Measurements from ENCODE around the gene UCN.
"Not testable (repeated sequence)": the region's sequence is repeated elsewhere in the genome, so short reads cannot be mapped to it uniquely, and the experiment has no call there.

UCN gene

DNA sequence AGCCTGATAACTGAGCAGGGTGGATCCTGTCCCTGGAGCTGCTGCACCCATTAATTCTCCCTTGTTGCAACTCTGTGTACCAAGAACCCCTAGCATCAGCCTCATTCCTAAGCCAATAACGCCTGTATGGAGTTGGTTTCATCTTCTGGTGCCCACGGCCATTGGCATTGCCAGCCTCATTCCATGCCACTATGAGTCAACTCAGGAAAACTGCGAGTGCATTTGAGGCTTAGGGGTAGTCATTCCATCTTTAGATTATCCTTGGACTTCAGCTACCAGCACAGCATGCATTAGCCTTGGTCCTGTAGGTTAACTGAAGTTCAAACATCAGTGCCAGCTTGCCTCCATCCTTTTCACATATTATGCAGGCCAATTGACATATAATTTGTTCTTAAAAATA is 27.4 kb downstream of the UCN start:
- no peak for TF ChIP-seq EZH2phosphoT487 (IDR thresholded peaks at IDR 0.05; ENCODE audit: borderline replicate concordance)
- TF ChIP-seq, protein P1, sequence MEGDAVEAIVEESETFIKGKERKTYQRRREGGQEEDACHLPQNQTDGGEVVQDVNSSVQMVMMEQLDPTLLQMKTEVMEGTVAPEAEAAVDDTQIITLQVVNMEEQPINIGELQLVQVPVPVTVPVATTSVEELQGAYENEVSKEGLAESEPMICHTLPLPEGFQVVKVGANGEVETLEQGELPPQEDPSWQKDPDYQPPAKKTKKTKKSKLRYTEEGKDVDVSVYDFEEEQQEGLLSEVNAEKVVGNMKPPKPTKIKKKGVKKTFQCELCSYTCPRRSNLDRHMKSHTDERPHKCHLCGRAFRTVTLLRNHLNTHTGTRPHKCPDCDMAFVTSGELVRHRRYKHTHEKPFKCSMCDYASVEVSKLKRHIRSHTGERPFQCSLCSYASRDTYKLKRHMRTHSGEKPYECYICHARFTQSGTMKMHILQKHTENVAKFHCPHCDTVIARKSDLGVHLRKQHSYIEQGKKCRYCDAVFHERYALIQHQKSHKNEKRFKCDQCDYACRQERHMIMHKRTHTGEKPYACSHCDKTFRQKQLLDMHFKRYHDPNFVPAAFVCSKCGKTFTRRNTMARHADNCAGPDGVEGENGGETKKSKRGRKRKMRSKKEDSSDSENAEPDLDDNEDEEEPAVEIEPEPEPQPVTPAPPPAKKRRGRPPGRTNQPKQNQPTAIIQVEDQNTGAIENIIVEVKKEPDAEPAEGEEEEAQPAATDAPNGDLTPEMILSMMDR (conservative IDR thresholded peaks at IDR 0.05; ENCODE audit: low read length): no peak
- Histone ChIP-seq H3F3A (ENCODE audit: low read depth) (no peaks in the 10 kb centered on the region), H3K36me3 (ENCODE audit: insufficient read depth, low read length) (no peaks in the 10 kb centered on the region), H4K20me1 (ENCODE audit: insufficient read depth, low read length, poor library complexity, severe bottlenecking) (no peaks in the 10 kb centered on the region), H3K79me2 (ENCODE audit: insufficient read depth, low read length) (no peaks in the 10 kb centered on the region), H3K4me2 (ENCODE audit: low read depth, low read length, poor library complexity, severe bottlenecking) (no peak overlapping the region), H3K4me1 (ENCODE audit: insufficient read depth, low read length, poor library complexity, severe bottlenecking) (peaks cover 7% of the 10 kb centered on the region), H3K9me3 (ENCODE audit: insufficient read depth, low read depth, low read length) (no peaks in the 10 kb centered on the region), H3K9ac (ENCODE audit: low read depth, low read length, poor library complexity, severe bottlenecking) (no peak overlapping the region), H2AFZ (ENCODE audit: low read length) (peak overlapping the region; percentile 78; the same call in 1 of the 2 replicates), H3K4me3 (ENCODE audit: low read length, poor library complexity, severe bottlenecking) (no peak overlapping the region), H3K27me3 (ENCODE audit: insufficient read depth, low read length, poor library complexity, severe bottlenecking) (no peaks in the 10 kb centered on the region), H3K9me2 (replicated peaks; ENCODE audit: low read depth, low read length) (no peaks in the 10 kb centered on the region)

- H2AFZ ChIP-seq (ENCODE audit: low read length): no peak overlapping the region
- H3K4me1 ChIP-seq (ENCODE audit: insufficient read depth, low read length, poor library complexity, severe bottlenecking): peaks cover 7% of the 10 kb centered on the region
- H3K4me3 ChIP-seq (ENCODE audit: low read length, poor library complexity, severe bottlenecking): no peak overlapping the region
- no peaks in the 10 kb centered on the region for H3F3A ChIP-seq (ENCODE audit: low read depth)
- no peak overlapping the region for H3K9ac ChIP-seq (ENCODE audit: low read depth, low read length, poor library complexity, severe bottlenecking)
- H3K9me2 ChIP-seq (replicated peaks; ENCODE audit: low read depth, low read length): no peaks in the 10 kb centered on the region
- no peaks in the 10 kb centered on the region for H3K36me3 ChIP-seq (ENCODE audit: insufficient read depth, low read length)
- H3K4me2 ChIP-seq (ENCODE audit: low read depth, low read length, poor library complexity, severe bottlenecking): no peak overlapping the region
- no peaks in the 10 kb centered on the region for H4K20me1 ChIP-seq (ENCODE audit: insufficient read depth, low read length, poor library complexity, severe bottlenecking)
- TF ChIP-seq EZH2phosphoT487 (IDR thresholded peaks at IDR 0.05; ENCODE audit: borderline replicate concordance): no peak
- TF ChIP-seq, protein P1 (conservative IDR thresholded peaks at IDR 0.05; ENCODE audit: low read length): no peak
- no peaks in the 10 kb centered on the region for H3K79me2 ChIP-seq (ENCODE audit: insufficient read depth, low read length)
- H3K27me3 ChIP-seq (ENCODE audit: insufficient read depth, low read length, poor library complexity, severe bottlenecking): no peaks in the 10 kb centered on the region
- no peaks in the 10 kb centered on the region for H3K9me3 ChIP-seq (ENCODE audit: insufficient read depth, low read depth, low read length)
Measured at GRCh38 chr2:27278010-27278409, 30.2 kb downstream of the UCN start.

DNA sequence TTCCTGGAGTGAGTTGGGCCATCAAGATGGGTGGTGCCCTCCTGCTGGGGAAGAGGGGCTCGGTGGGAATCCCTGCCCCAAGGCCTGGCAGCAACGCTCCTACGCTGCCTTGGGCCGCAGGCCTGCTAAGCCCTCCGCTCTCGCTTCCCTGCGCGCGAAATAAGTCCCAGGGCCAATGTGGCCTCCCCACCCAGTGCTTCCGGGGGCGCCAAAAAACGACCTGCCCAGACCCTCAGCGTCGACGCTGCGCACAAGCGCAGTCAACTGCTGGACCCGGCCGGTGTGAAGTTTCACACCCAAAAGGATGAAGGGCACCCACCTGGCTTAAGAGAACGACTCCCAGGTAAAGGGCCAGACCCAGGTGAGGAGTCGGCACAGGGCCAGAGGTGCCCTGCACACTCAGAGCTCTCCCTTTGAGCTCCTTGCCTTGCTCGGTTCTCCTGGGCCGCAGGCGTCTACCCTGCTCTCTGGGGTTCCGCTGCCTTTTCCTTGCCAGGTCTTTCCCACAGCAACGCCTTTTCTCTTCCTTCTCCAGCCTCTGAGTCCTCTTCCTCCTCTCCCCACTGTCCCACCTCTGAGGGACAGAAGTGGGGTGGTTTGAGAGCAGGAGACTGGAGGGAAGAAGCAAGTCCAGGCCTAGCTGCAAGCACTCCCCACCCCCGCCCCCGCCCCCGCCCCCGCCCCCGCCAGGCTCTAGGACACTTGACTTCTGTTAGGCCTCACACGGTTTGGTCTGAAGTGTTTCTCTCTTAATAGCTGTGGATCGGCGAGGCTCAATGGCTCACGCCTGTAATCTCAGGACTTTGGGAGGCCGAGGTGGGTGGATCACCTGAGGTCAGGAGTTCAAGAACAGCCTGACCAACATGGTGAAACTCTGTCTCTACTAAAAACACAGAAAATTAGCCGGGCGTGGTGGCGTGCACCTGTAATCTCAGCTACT is 32.8 kb downstream of the UCN start, which contains the start of gene DNAJC5G:
TSS of gene DNAJC5G (plus strand) at position 223 of the 940 bp plus-strand sequence. CDS start 1,296 bp downstream, outside the sequence.
- Histone ChIP-seq H3K4me3 (ENCODE audit: low read length, poor library complexity, severe bottlenecking) (no peak within 1 kb of the TSS), H4K20me1 (ENCODE audit: insufficient read depth, low read length, poor library complexity, severe bottlenecking) (no peaks in the 10 kb centered on the region), H3K79me2 (ENCODE audit: insufficient read depth, low read length) (no peaks in the 10 kb centered on the region), H3K4me1 (ENCODE audit: insufficient read depth, low read length, poor library complexity, severe bottlenecking) (peaks cover 7% of the 10 kb centered on the region), H3K27me3 (ENCODE audit: insufficient read depth, low read length, poor library complexity, severe bottlenecking) (no peaks in the 10 kb centered on the region), H3K36me3 (ENCODE audit: insufficient read depth, low read length) (no peaks in the 10 kb centered on the region), H3K9me3 (ENCODE audit: insufficient read depth, low read depth, low read length) (no peaks in the 10 kb centered on the region), H3K9me2 (replicated peaks; ENCODE audit: low read depth, low read length) (no peaks in the 10 kb centered on the region), H3K4me2 (ENCODE audit: low read depth, low read length, poor library complexity, severe bottlenecking) (no peak within 1 kb of the TSS), H3K9ac (ENCODE audit: low read depth, low read length, poor library complexity, severe bottlenecking) (no peak within 1 kb of the TSS), H2AFZ (ENCODE audit: low read length) (no peak within 1 kb of the TSS), H3F3A (ENCODE audit: low read depth) (no peaks in the 10 kb centered on the region)
- TF ChIP-seq, protein P1 (conservative IDR thresholded peaks at IDR 0.05; ENCODE audit: low read length): no peak
- TF ChIP-seq EZH2phosphoT487 (IDR thresholded peaks at IDR 0.05; ENCODE audit: borderline replicate concordance): no peak

- H3K4me2 ChIP-seq (ENCODE audit: low read depth, low read length, poor library complexity, severe bottlenecking); H3F3A ChIP-seq (ENCODE audit: low read depth); H3K9ac ChIP-seq (ENCODE audit: low read depth, low read length, poor library complexity, severe bottlenecking); H3K36me3 ChIP-seq (ENCODE audit: insufficient read depth, low read length); H3K27me3 ChIP-seq (ENCODE audit: insufficient read depth, low read length, poor library complexity, severe bottlenecking); H2AFZ ChIP-seq (ENCODE audit: low read length); H3K9me2 ChIP-seq (replicated peaks; ENCODE audit: low read depth, low read length); H3K4me3 ChIP-seq (ENCODE audit: low read length, poor library complexity, severe bottlenecking); H3K4me1 ChIP-seq (ENCODE audit: insufficient read depth, low read length, poor library complexity, severe bottlenecking); H3K79me2 ChIP-seq (ENCODE audit: insufficient read depth, low read length); H3K9me3 ChIP-seq (ENCODE audit: insufficient read depth, low read depth, low read length); H4K20me1 ChIP-seq (ENCODE audit: insufficient read depth, low read length, poor library complexity, severe bottlenecking): not testable (repeated sequence)
Measured at GRCh38 chr2:27272537-27273522, 35.4 kb downstream of the UCN start.
